ENCODE measurements around the gene ANKRD11.

GRCh38 chr16:89219365-89219764 is 271.0 kb downstream of the ANKRD11 start:
- TF ChIP-seq REST (IDR thresholded peaks at IDR 0.05; ENCODE audit: low read depth) = no peak
- no peak for TF ChIP-seq CEBPB (IDR thresholded peaks at IDR 0.05; ENCODE audit: low read depth)
- no peak for TF ChIP-seq MAX (IDR thresholded peaks at IDR 0.05)
- TF ChIP-seq EZH2phosphoT487 (IDR thresholded peaks at IDR 0.05; ENCODE audit: borderline replicate concordance) = no peak

Data from HCT116 (cell line).